GM23338 (cell line): ENCODE data around the gene TAGLN2. TPM values are rescaled to one million over a fixed set of nuclear protein-coding genes. Genes with fewer than 3 reads are reported as not detected.
A peak's percentile ranks its signal among the peaks of the same experiment; 100 is the strongest.

Experiments used
- ATAC-seq: fragments of 200-7000 bp; cut with Tn5 transposase; 3 replicates; pipeline ENCODE4 v1.9.1; 2020
- DNase-seq: peaks from one replicate; pipeline ENCODE4 v3.0.0-alpha.2; 2015; ENCODE audit warnings: low spot score
- H2AFZ ChIP-seq: fragments of 200-600 bp; sonication (generic); 2 replicates; pipeline ENCODE4 v1.8.0; 2016; ENCODE audit warnings: antibody characterized with exemption, mild to moderate bottlenecking, moderate library complexity
- H3F3A ChIP-seq: fragments of 200-600 bp; sonication (generic); replicated peaks from 2 replicates; pipeline ENCODE4 v1.8.0; 2017; ENCODE audit warnings: antibody characterized with exemption, mixed run types, low read depth
- H3K27ac ChIP-seq: fragments of 200-600 bp; sonication (generic); 2 replicates; pipeline ENCODE4 v1.6.1; 2016; ENCODE audit warnings: low read depth
- H3K27me3 ChIP-seq: fragments of 200-600 bp; sonication (generic); 2 replicates; pipeline ENCODE4 v1.8.0; 2016; ENCODE audit warnings: mild to moderate bottlenecking, mixed run types, moderate library complexity; ENCODE audit not compliant: insufficient read depth
- H3K36me3 ChIP-seq: fragments of 200-600 bp; sonication (generic); 2 replicates; pipeline ENCODE4 v1.8.0; 2016; ENCODE audit warnings: mild to moderate bottlenecking; ENCODE audit not compliant: insufficient read depth
- H3K4me1 ChIP-seq: fragments of 200-600 bp; sonication (generic); 2 replicates; pipeline ENCODE4 v1.8.0; 2016; ENCODE audit warnings: mild to moderate bottlenecking, moderate library complexity; ENCODE audit not compliant: insufficient read depth
- H3K4me2 ChIP-seq: fragments of 200-600 bp; sonication (generic); 2 replicates; pipeline ENCODE4 v1.7.1; 2017; ENCODE audit warnings: mixed run types
- H3K4me3 ChIP-seq: fragments of 200-600 bp; sonication (generic); 2 replicates; pipeline ENCODE4 v1.6.1; 2016; ENCODE audit warnings: mixed run types
- H3K79me2 ChIP-seq: fragments of 200-600 bp; sonication (generic); replicated peaks from 2 replicates; pipeline ENCODE4 v1.8.0; 2017; ENCODE audit warnings: mild to moderate bottlenecking; ENCODE audit not compliant: insufficient read depth
- H3K9me2 ChIP-seq: fragments of 200-600 bp; sonication (generic); 2 replicates; pipeline ENCODE4 v1.8.0; 2017; ENCODE audit not compliant: insufficient read depth
- H4K20me1 ChIP-seq: fragments of 200-600 bp; sonication (generic); replicated peaks from 2 replicates; pipeline ENCODE4 v1.8.0; 2017; ENCODE audit warnings: mild to moderate bottlenecking; ENCODE audit not compliant: insufficient read depth
- H3K27ac Mint-ChIP-seq: 2 replicates; pipeline ENCODE4 v1.8.0; 2020; ENCODE audit warnings: inconsistent platforms, mild to moderate bottlenecking, moderate library complexity, mixed read lengths
- H3K27me3 Mint-ChIP-seq: 3 replicates; pipeline ENCODE4 v1.8.0; 2022; ENCODE audit warnings: low read depth, mild to moderate bottlenecking, moderate library complexity, mixed read lengths, inconsistent platforms; ENCODE audit not compliant: insufficient read depth, poor library complexity
- H3K36me3 Mint-ChIP-seq: 3 replicates; pipeline ENCODE4 v1.8.0; 2021; ENCODE audit warnings: low read depth, mild to moderate bottlenecking, inconsistent platforms, moderate library complexity, mixed read lengths
- H3K4me1 Mint-ChIP-seq: 3 replicates; pipeline ENCODE4 v1.8.0; 2020; ENCODE audit warnings: mild to moderate bottlenecking, inconsistent platforms, mixed read lengths
- H3K4me3 Mint-ChIP-seq: 3 replicates; pipeline ENCODE4 v1.8.0; 2021; ENCODE audit warnings: moderate library complexity, mild to moderate bottlenecking, inconsistent platforms, mixed read lengths
- H3K9me3 Mint-ChIP-seq: 3 replicates; pipeline ENCODE4 v1.8.0; 2020; ENCODE audit warnings: moderate library complexity, mild to moderate bottlenecking, inconsistent platforms, mixed read lengths
- CREB1 ChIP-seq: fragments of 250-450 bp; sonication (Bioruptor Pico); IDR thresholded peaks from 2 replicates; pipeline ENCODE4 v1.5.0; 2020; ENCODE audit warnings: low read depth, mild to moderate bottlenecking, moderate library complexity
- CTCF ChIP-seq, 2 experiments: fragments of 200-600 bp in 1 of 2; sonication (generic) in 1 of 2; conservative IDR thresholded peaks; 2 replicates each; pipeline versions ENCODE4 v1.5.1 to v1.6.1; 2016 to 2017; ENCODE audit warnings: antibody characterized with exemption in 2 of 2, low read depth in 2 of 2, mild to moderate bottlenecking in 2 of 2, moderate library complexity in 1 of 2
- ETS1 ChIP-seq: IDR thresholded peaks from 2 replicates; pipeline ENCODE4 v1.6.1; 2016; ENCODE audit warnings: antibody characterized with exemption
- EZH2 ChIP-seq: fragments of 200-600 bp; sonication (generic); IDR thresholded peaks from one replicate; pipeline ENCODE4 v1.8.0; 2017; ENCODE audit warnings: antibody characterized with exemption, mild to moderate bottlenecking, low read depth; ENCODE audit not compliant: unreplicated experiment
- EZH2phosphoT487 ChIP-seq: fragments of 200-600 bp; sonication (generic); IDR thresholded peaks from one replicate; pipeline ENCODE4 v1.8.1; 2018; ENCODE audit warnings: antibody characterized with exemption; ENCODE audit not compliant: unreplicated experiment
- JUNB ChIP-seq: IDR thresholded peaks from one replicate; pipeline ENCODE4 v1.6.1; 2016; ENCODE audit warnings: antibody characterized with exemption; ENCODE audit not compliant: unreplicated experiment
- NANOG ChIP-seq: IDR thresholded peaks from 2 replicates; pipeline ENCODE4 v1.6.1; 2016; ENCODE audit warnings: antibody characterized with exemption, borderline replicate concordance
- POLR2AphosphoS5 ChIP-seq: IDR thresholded peaks from 2 replicates; pipeline ENCODE4 v1.6.1; 2016; ENCODE audit warnings: antibody characterized with exemption, low read depth
- REST ChIP-seq: IDR thresholded peaks from one replicate; pipeline ENCODE4 v1.6.1; 2018; ENCODE audit warnings: antibody characterized with exemption; ENCODE audit not compliant: unreplicated experiment
- STAT1 ChIP-seq: IDR thresholded peaks from one replicate; pipeline ENCODE4 v1.6.1; 2016; ENCODE audit warnings: antibody characterized with exemption; ENCODE audit not compliant: unreplicated experiment
- ZNF114 ChIP-seq: fragments of 250-450 bp; sonication (Bioruptor Pico); IDR thresholded peaks from 2 replicates; pipeline ENCODE4 v1.5.0; 2020; ENCODE audit warnings: mild to moderate bottlenecking, moderate library complexity
- ZNF331 ChIP-seq: fragments of 250-450 bp; sonication (Bioruptor Pico); IDR thresholded peaks from 2 replicates; pipeline ENCODE4 v1.5.0; 2020; ENCODE audit warnings: low read depth, mild to moderate bottlenecking, moderate library complexity
- polyA plus RNA-seq: library from polyadenylated mRNA; unstranded; fragments of >200 nt; fragmentation: Nextera tagmentation; extraction: Ambion mirVana; gene quantifications from 2 replicates; pipeline ENCODE4 v1.2.1, GENCODE V29; 2016
- total RNA-seq: library from RNA; depleted of rRNA; stranded (reverse); fragments of >200 nt; shearing (Covaris generic); gene quantifications from 2 replicates; pipeline ENCODE4 v1.2.3, GENCODE V29; 2014

The TAGLN2 gene
- total and polyA plus RNA-seq, 2 experiments from 2014 or later: 58.2 to 60.1 TPM

GRCh38 chr1:159941141-159941540 lies 15.8 kb upstream of the TAGLN2 start:
- Histone ChIP-seq H3K4me1 (peaks cover 32% of the 10 kb centered on the region), H3K36me3 (no peaks in the 10 kb centered on the region), H4K20me1 (peaks cover 4% of the 10 kb centered on the region; the same call in 1 of the 2 replicates), H3K4me3 (no peak overlapping the region), H3K27me3 (no peaks in the 10 kb centered on the region), H3K4me2 (no peak overlapping the region), H3K27ac (no peak overlapping the region), H3K79me2 (peaks cover 17% of the 10 kb centered on the region; the same call in 1 of the 2 replicates), H3F3A (no peaks in the 10 kb centered on the region), H3K9me2 (no peaks in the 10 kb centered on the region), H2AFZ (no peak overlapping the region)
- ATAC-seq (no peak), DNase-seq (peak; percentile 30)
- TF ChIP-seq ZNF331 (CRISPR knock-in tag) (no peak), ETS1 (no peak), NANOG (no peak), REST (no peak), EZH2 (no peak), CREB1 (CRISPR knock-in tag) (no peak), ZNF114 (CRISPR knock-in tag) (no peak), POLR2AphosphoS5 (no peak), JUNB (no peak), CTCF (conservative IDR thresholded peaks at IDR 0.05; ENCODE audit: low read depth in 2 of 2) (no peak), EZH2phosphoT487 (no peak), STAT1 (no peak)
- no peaks in the 10 kb centered on the region for H3K9me3 Mint-ChIP-seq
- peaks cover 23% of the 10 kb centered on the region for H3K36me3 Mint-ChIP-seq
- no peak overlapping the region for H3K4me3 Mint-ChIP-seq
- peak overlapping the region; percentile 81 for H3K27ac Mint-ChIP-seq
- peaks cover 54% of the 10 kb centered on the region for H3K4me1 Mint-ChIP-seq
- H3K27me3 Mint-ChIP-seq: peaks cover 20% of the 10 kb centered on the region
